Spleen (tissue), 11 donors: ENCODE data around the gene SEPTIN10. TPM values are rescaled to one million over a fixed set of nuclear protein-coding genes. Genes with fewer than 3 reads are reported as not detected.
"Not testable (repeated sequence)": the region's sequence is repeated elsewhere in the genome, so short reads cannot be mapped to it uniquely, and the experiment has no call there.

ENCODE experiments used
- DNase-seq: peaks from one replicate; pipeline ENCODE4 v3.0.0-alpha.2; 2020
- H3K27ac ChIP-seq, 8 donors: fragments of 200-600 bp; sonication (generic) in 7 of 8; 1 replicate in 4 of 8; 2 replicates in 4 of 8; pipeline versions ENCODE4 v1.5.0 to v1.8.0; 2016 to 2021; ENCODE audit warnings: inconsistent platforms in 4 of 8, mild to moderate bottlenecking in 4 of 8, moderate library complexity in 1 of 8
- H3K27me3 ChIP-seq, 7 donors: fragments of 200-600 bp; sonication (generic) in 6 of 7; replicated peaks in 1 of 7; 1 replicate in 4 of 7; 2 replicates in 3 of 7; pipeline versions ENCODE4 v1.5.0 to v1.8.0; 2016 to 2021; ENCODE audit warnings: inconsistent platforms in 3 of 7, mild to moderate bottlenecking in 1 of 7
- H3K36me3 ChIP-seq, 6 donors: fragments of 200-600 bp; sonication (generic) in 5 of 6; 1 replicate in 4 of 6; 2 replicates in 2 of 6; pipeline versions ENCODE4 v1.5.0 to v1.8.0; 2016 to 2021; ENCODE audit warnings: inconsistent platforms in 2 of 6
- H3K4me1 ChIP-seq, 6 donors: fragments of 200-600 bp; sonication (generic) in 5 of 6; 1 replicate in 3 of 6; 2 replicates in 3 of 6; pipeline versions ENCODE4 v1.5.0 to v1.8.0; 2016 to 2021; ENCODE audit warnings: inconsistent platforms in 3 of 6
- H3K4me3 ChIP-seq, 8 donors: fragments of 200-600 bp; sonication (generic) in 7 of 8; 1 replicate in 4 of 8; 2 replicates in 4 of 8; pipeline versions ENCODE4 v1.5.0 to v1.8.0; 2016 to 2021; ENCODE audit warnings: inconsistent platforms in 4 of 8, mild to moderate bottlenecking in 4 of 8, moderate library complexity in 2 of 8
- H3K9me3 ChIP-seq, 8 donors: fragments of 200-600 bp; sonication (generic) in 7 of 8; 1 replicate in 4 of 8; 2 replicates in 4 of 8; pipeline versions ENCODE4 v1.5.0 to v1.8.0; 2016 to 2021; ENCODE audit warnings: inconsistent platforms in 4 of 8
- CTCF ChIP-seq, 11 experiments: fragments of 200-600 bp in 7 of 11; fragments of 450-650 bp in 4 of 11; sonication (generic) in 4 of 11; IDR thresholded peaks in 8 of 11; conservative IDR thresholded peaks in 3 of 11; 1 replicate in 7 of 11; 2 replicates in 4 of 11; pipeline versions ENCODE4 v1.4.0 to v1.8.0; 2016 to 2021; ENCODE audit warnings: antibody characterized with exemption in 11 of 11, inconsistent platforms in 4 of 11, mild to moderate bottlenecking in 1 of 11
- POLR2A ChIP-seq, 3 donors: fragments of 450-650 bp; IDR thresholded peaks; one replicate each; pipeline ENCODE4 v1.5.1; 2017; ENCODE audit warnings: antibody characterized with exemption in 3 of 3, mild to moderate bottlenecking in 1 of 3
- POLR2AphosphoS5 ChIP-seq, 3 donors: sonication (generic); formaldehyde crosslinking; IDR thresholded peaks; one replicate each; pipeline ENCODE4 v1.5.1; 2017; ENCODE audit warnings: antibody characterized with exemption in 3 of 3
- WGBS, 5 donors: extraction: QIAGEN DNeasy Blood & Tissue Kit in 3 of 5; methylation state at CpG; one replicate each; pipeline versions ENCODE4 v1.1.5 to v1.1.7; 2013 to 2018; 5-methylcytosine and 5-hydroxymethylcytosine counted together
- intact Hi-C: fragments of 100-400 bp; cut with DNase I; formaldehyde crosslinking; loops from one replicate; pipeline ENCODE4 v1.15.0; 2023; ENCODE audit warnings: low total_unique reads
- polyA plus RNA-seq, 3 donors: library from polyadenylated mRNA; stranded (reverse); fragments of 200-250 nt; gene quantifications; one replicate each; pipeline ENCODE4 v1.2.1, GENCODE V29; 2013
- total RNA-seq, 7 donors: library from RNA; depleted of rRNA in 3 of 7; stranded (reverse); fragments of >200 nt in 3 of 7; fragmentation: NEBNext Ultra II Directional in 4 of 7; extraction: Animal tissue kit (Norgen Biotek cat#: 25700) in 4 of 7; gene quantifications; one replicate each; pipeline versions ENCODE4 v1.1.0 to v1.2.1, GENCODE V29; 2016 to 2021
- donor health status: healthy with polysubstance abuse.
- donor health status: DM: no; HTN: no; CAD: no; lungs with moderate emphysema.
- donor health status: DM: no; HTN: no; CAD: no.
- donor health status: Bipolar disorder and iron deficiency.
- donor health status: healthy.
- donor health status: DM: no; HTN: no; CAD: no.
- donor health status: DM: yes; HTN: yes; CAD: no.

SEPTIN10 gene
- total and polyA plus RNA-seq, 10 donors: 14.7 to 95.3 (median 58.3) TPM

DNA sequence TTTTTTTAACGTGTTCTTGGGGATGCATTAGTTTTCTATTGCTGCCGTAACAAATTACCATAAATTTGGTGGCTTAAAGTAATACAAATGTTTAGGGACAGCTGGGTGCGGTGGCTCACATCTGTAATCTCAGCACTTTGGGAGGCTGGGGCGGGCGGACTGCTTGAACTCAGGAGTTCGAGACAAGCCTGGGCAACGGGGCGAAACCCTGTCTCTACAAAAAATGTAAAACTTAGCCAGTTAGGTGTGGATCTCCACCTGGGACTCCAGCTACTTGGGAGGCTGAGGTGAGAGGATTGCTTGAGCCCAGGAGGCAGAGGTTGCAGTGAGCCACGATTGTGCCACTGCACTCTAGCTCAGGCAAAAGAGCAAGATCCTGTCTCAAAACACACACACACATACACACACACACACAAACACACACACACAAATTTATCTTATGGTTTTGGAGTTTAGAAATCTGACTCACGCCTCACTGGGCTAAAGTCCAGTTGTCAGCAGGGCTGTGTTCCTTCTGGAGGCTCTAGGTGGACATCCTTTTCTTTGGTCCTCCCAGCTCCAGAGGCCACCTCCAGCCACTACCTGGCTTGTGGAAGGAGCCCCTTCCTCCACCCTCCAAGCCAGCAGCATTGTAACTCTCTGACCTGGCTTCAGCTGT, 76.1 kb downstream of the SEPTIN10 start:
- no peak for DNase-seq
- TF ChIP-seq POLR2A (IDR thresholded peaks at IDR 0.05) (no peak), POLR2AphosphoS5 (IDR thresholded peaks at IDR 0.05) (no peak), CTCF (IDR thresholded peaks at IDR 0.05 in 8 of 11, conservative IDR thresholded peaks at IDR 0.05 in 3 of 11) (no peak)
- WGBS, 5 donors: 85 to 95% (median 93%) methylated on average over 10 of the region's 10 CpGs
- H3K36me3 ChIP-seq: no peaks in the 10 kb centered on the region
- H3K9me3 ChIP-seq: no peaks in the 10 kb centered on the region
- intact Hi-C loops: no loop called here
- no peak overlapping the region for H3K27ac ChIP-seq
- no peak overlapping the region for H3K4me3 ChIP-seq
- no peaks in the 10 kb centered on the region for H3K4me1 ChIP-seq
- H3K27me3 ChIP-seq: peaks cover 0 to 10% (median 0%) of the 10 kb centered on the region in 7 donors

DNA sequence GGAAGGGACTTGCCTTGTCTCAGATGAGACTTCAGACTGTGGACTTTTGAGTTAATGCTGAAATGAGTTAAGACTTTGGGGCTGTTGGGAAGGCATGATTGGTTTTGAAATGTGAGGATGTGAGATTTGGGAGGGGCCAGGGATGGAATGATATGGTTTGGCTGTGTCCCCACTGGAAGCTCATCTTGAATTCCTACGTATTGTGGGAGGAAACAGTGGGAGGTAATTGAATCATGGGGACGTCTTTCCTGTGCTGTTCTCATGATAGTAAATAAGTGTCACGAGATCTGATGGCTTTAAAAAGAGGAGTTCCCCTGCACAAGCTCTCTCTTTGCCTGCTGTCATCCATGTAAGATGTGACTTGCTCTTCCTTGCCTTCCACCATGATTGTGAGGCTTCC, 77.2 kb downstream of the SEPTIN10 start:
- H3K4me1 ChIP-seq, intact Hi-C loops, H3K4me3 ChIP-seq, H3K9me3 ChIP-seq, DNase-seq, H3K27me3 ChIP-seq, H3K36me3 ChIP-seq, H3K27ac ChIP-seq: not testable (repeated sequence)
- 58 to 70% (median 63%) methylated on average over 3 of the region's 3 CpGs for WGBS, 5 donors

DNA sequence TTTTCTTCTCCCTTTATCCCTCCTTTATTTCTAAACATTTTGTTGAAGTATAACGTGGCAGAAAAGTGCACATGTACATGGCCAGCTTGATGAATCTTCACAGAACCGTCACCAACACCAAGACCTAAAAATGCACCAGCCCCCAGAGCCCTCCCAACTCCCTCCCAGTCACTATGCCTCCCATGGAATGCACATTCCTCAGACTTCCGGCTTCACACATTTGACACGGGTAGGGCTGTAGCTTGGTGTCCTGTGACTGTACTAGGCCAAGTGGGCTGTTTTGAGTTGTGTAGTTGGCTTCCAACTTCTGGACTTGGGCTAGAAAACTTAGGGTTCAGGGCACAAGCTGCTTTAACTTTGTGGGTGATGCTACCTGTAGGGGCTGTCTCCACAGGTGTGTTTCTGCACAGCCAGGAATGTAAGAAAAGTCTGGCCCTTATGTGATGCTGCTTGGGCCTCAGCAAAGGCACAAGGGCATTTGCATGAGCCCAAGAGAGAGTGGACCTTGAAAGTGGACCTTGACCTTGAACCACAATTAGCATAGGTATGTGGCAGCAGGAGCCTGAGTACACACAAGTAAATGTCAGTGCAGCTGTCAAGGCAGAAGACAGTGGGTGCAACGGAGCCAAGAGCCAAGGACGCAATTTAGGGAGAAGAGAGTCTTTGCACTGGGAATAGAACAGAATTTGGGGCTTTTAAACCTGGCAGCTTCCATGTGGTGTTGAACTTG, 78.4 kb downstream of the SEPTIN10 start:
- Histone ChIP-seq H3K4me3 (no peak overlapping the region), H3K27ac (no peak overlapping the region), H3K9me3 (no peaks in the 10 kb centered on the region), H3K27me3 (peaks cover 0 to 10% (median 0%) of the 10 kb centered on the region in 7 donors), H3K36me3 (no peaks in the 10 kb centered on the region), H3K4me1 (no peaks in the 10 kb centered on the region)
- TF ChIP-seq POLR2A (IDR thresholded peaks at IDR 0.05): no peak
- WGBS, 5 donors: 75 to 86% (median 83%) methylated on average over 6 of the region's 6 CpGs
- DNase-seq: peak; percentile 14
- intact Hi-C loops: no loop called here

GRCh38 chr2:109533823-109534222, 79.9 kb downstream of the SEPTIN10 start:
- Histone ChIP-seq H3K27ac (no peak overlapping the region), H3K36me3 (no peaks in the 10 kb centered on the region), H3K9me3 (no peaks in the 10 kb centered on the region), H3K4me1 (no peaks in the 10 kb centered on the region), H3K4me3 (no peak overlapping the region), H3K27me3 (peaks cover 0 to 10% (median 0%) of the 10 kb centered on the region in 7 donors)
- DNase-seq: peak; percentile 59
- 66 to 85% (median 75%) methylated on average over 6 to 7 of the region's 7 CpGs for WGBS, 5 donors
- TF ChIP-seq POLR2AphosphoS5 (IDR thresholded peaks at IDR 0.05) (no peak), POLR2A (IDR thresholded peaks at IDR 0.05) (no peak), CTCF (IDR thresholded peaks at IDR 0.05 in 8 of 11, conservative IDR thresholded peaks at IDR 0.05 in 3 of 11) (no peak)
- intact Hi-C loops: no loop called here

- WGBS, 5 donors: 81 to 91% (median 84%) methylated on average over 4 to 5 of the region's 5 CpGs
- Histone ChIP-seq H3K9me3 (no peaks in the 10 kb centered on the region), H3K27ac (no peak overlapping the region), H3K4me3 (no peak overlapping the region), H3K36me3 (no peaks in the 10 kb centered on the region), H3K4me1 (no peaks in the 10 kb centered on the region), H3K27me3 (peaks cover 0 to 14% (median 0%) of the 10 kb centered on the region in 7 donors)
- peak; percentile 56 for DNase-seq
- no peak for TF ChIP-seq POLR2AphosphoS5 (IDR thresholded peaks at IDR 0.05)
- TF ChIP-seq CTCF (IDR thresholded peaks at IDR 0.05 in 8 of 11, conservative IDR thresholded peaks at IDR 0.05 in 3 of 11): no peak
- TF ChIP-seq POLR2A (IDR thresholded peaks at IDR 0.05): no peak
- intact Hi-C loops: no loop called here
Observed at GRCh38 chr2:109532728-109533076, 81.1 kb downstream of the SEPTIN10 start.
